AG08395 (cell line): ENCODE measurements around the gene SORCS2.

Source experiments
- DNase-seq: peaks from one replicate; pipeline ENCODE4 v3.0.0; 2012; ENCODE audit warnings: mixed read lengths, low spot score

Gene SORCS2

GRCh38 chr4:7291372-7292114 lies 99.2 kb downstream of the SORCS2 start:
- DNase-seq, result peak; percentile 57

- DNase-seq, result no peak
Observed at GRCh38 chr4:7293703-7294102, 101.4 kb downstream of the SORCS2 start.

- no peak for DNase-seq
Observed at GRCh38 chr4:7294176-7294756, 101.9 kb downstream of the SORCS2 start.

- DNase-seq, result no peak
Observed at GRCh38 chr4:7295197-7295910, 103.0 kb downstream of the SORCS2 start.

- peak; percentile 66 for DNase-seq
Observed at GRCh38 chr4:7295911-7296660, 103.7 kb downstream of the SORCS2 start.

- no peak for DNase-seq
Observed at GRCh38 chr4:7296661-7297335, 104.5 kb downstream of the SORCS2 start.

GRCh38 chr4:7297374-7297773 lies 105.0 kb downstream of the SORCS2 start:
- no peak for DNase-seq

- DNase-seq, result no peak
Observed at GRCh38 chr4:7297881-7298280, 105.5 kb downstream of the SORCS2 start.

- no peak for DNase-seq
Observed at GRCh38 chr4:7298619-7299009, 106.3 kb downstream of the SORCS2 start.

- DNase-seq, result no peak
Observed at GRCh38 chr4:7299010-7299907, 106.9 kb downstream of the SORCS2 start.

GRCh38 chr4:7299908-7300710 lies 107.8 kb downstream of the SORCS2 start:
- no peak for DNase-seq

GRCh38 chr4:7300711-7301095 lies 108.4 kb downstream of the SORCS2 start:
- no peak for DNase-seq

GRCh38 chr4:7301126-7301785 lies 108.9 kb downstream of the SORCS2 start:
- DNase-seq, result no peak

- DNase-seq, result no peak
Observed at GRCh38 chr4:7301846-7302630, 109.7 kb downstream of the SORCS2 start.

- no peak for DNase-seq
Observed at GRCh38 chr4:7302781-7303404, 110.6 kb downstream of the SORCS2 start.

- no peak for DNase-seq
Observed at GRCh38 chr4:7303561-7303960, 111.2 kb downstream of the SORCS2 start.

GRCh38 chr4:7304436-7304835 lies 112.1 kb downstream of the SORCS2 start:
- DNase-seq, result no peak
